Measurements from ENCODE around the gene DCC.

DNA sequence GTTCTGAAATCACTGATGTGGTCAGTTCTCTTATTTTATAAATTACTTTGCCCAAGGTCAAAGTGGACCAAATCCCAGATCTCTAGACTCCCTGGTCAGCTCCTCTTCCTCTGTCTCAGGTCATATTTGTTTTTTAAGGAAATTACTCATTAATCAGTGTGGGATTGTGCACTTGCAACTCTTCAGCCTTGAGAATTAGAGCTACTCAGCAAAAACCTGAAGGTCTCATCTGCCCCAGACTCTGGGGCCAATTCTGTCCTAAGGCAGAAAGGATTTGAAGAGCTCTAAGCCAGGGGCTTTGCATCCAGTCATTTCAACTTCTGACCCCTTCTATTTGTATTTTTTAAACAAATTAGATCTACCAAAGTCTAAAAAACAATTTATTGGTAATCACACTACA lies 17.7 kb upstream of the DCC start:
- TF ChIP-seq, protein P1, sequence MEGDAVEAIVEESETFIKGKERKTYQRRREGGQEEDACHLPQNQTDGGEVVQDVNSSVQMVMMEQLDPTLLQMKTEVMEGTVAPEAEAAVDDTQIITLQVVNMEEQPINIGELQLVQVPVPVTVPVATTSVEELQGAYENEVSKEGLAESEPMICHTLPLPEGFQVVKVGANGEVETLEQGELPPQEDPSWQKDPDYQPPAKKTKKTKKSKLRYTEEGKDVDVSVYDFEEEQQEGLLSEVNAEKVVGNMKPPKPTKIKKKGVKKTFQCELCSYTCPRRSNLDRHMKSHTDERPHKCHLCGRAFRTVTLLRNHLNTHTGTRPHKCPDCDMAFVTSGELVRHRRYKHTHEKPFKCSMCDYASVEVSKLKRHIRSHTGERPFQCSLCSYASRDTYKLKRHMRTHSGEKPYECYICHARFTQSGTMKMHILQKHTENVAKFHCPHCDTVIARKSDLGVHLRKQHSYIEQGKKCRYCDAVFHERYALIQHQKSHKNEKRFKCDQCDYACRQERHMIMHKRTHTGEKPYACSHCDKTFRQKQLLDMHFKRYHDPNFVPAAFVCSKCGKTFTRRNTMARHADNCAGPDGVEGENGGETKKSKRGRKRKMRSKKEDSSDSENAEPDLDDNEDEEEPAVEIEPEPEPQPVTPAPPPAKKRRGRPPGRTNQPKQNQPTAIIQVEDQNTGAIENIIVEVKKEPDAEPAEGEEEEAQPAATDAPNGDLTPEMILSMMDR (conservative IDR thresholded peaks at IDR 0.05; ENCODE audit: low read depth in 2 of 2), result no peak
- no peak for TF ChIP-seq EZH2phosphoT487 (IDR thresholded peaks at IDR 0.05; ENCODE audit: unreplicated experiment)
- no peak for TF ChIP-seq ZNF114 (CRISPR knock-in tag; IDR thresholded peaks at IDR 0.05)
- TF ChIP-seq POLR2AphosphoS5 (IDR thresholded peaks at IDR 0.05; ENCODE audit: low read depth), result no peak
- TF ChIP-seq, protein P2, sequence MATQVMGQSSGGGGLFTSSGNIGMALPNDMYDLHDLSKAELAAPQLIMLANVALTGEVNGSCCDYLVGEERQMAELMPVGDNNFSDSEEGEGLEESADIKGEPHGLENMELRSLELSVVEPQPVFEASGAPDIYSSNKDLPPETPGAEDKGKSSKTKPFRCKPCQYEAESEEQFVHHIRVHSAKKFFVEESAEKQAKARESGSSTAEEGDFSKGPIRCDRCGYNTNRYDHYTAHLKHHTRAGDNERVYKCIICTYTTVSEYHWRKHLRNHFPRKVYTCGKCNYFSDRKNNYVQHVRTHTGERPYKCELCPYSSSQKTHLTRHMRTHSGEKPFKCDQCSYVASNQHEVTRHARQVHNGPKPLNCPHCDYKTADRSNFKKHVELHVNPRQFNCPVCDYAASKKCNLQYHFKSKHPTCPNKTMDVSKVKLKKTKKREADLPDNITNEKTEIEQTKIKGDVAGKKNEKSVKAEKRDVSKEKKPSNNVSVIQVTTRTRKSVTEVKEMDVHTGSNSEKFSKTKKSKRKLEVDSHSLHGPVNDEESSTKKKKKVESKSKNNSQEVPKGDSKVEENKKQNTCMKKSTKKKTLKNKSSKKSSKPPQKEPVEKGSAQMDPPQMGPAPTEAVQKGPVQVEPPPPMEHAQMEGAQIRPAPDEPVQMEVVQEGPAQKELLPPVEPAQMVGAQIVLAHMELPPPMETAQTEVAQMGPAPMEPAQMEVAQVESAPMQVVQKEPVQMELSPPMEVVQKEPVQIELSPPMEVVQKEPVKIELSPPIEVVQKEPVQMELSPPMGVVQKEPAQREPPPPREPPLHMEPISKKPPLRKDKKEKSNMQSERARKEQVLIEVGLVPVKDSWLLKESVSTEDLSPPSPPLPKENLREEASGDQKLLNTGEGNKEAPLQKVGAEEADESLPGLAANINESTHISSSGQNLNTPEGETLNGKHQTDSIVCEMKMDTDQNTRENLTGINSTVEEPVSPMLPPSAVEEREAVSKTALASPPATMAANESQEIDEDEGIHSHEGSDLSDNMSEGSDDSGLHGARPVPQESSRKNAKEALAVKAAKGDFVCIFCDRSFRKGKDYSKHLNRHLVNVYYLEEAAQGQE (IDR thresholded peaks at IDR 0.05; ENCODE audit: unreplicated experiment), result no peak
- TF ChIP-seq EZH2 (IDR thresholded peaks at IDR 0.05; ENCODE audit: low read depth, unreplicated experiment), result no peak
- TF ChIP-seq, protein P3, sequence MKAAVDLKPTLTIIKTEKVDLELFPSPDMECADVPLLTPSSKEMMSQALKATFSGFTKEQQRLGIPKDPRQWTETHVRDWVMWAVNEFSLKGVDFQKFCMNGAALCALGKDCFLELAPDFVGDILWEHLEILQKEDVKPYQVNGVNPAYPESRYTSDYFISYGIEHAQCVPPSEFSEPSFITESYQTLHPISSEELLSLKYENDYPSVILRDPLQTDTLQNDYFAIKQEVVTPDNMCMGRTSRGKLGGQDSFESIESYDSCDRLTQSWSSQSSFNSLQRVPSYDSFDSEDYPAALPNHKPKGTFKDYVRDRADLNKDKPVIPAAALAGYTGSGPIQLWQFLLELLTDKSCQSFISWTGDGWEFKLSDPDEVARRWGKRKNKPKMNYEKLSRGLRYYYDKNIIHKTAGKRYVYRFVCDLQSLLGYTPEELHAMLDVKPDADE (IDR thresholded peaks at IDR 0.05), result no peak
- TF ChIP-seq JUNB (IDR thresholded peaks at IDR 0.05; ENCODE audit: unreplicated experiment), result no peak
- TF ChIP-seq CREB1 (CRISPR knock-in tag; IDR thresholded peaks at IDR 0.05; ENCODE audit: low read depth), result no peak

Measured in GM23338 (cell line).